SH-SY5Y (cell line): ENCODE measurements around the gene DNAH9.

Source experiments
- GATA2 ChIP-seq: IDR thresholded peaks from 2 replicates; pipeline ENCODE4 v1.6.1; 2011; ENCODE audit warnings: mild to moderate bottlenecking, low read depth, low read length
- GATA3 ChIP-seq: IDR thresholded peaks from 2 replicates; pipeline ENCODE4 v1.6.1; 2011; ENCODE audit warnings: low read depth, mild to moderate bottlenecking, low read length, moderate library complexity

DNA sequence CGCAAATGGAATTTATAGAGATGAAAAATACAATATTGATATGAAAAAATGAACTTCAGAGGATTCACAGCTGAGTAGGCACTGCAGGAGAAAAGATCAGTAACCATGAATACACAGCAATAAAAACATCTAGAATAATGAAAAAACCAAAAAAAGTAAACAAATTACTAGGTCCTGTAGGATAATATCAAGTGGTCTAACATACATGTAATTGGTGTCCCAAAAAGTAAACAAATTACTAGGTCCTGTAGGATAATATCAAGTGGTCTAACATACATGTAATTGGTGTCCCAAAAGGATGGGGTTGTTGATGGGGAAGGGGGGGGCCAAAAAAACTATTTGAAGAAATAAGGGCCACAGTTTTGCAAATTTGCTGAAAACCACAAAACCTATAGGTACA, 355.7 kb downstream of the DNAH9 start:
- TF ChIP-seq GATA2 = no peak
- no peak for TF ChIP-seq GATA3
